Astrocyte (in vitro differentiated cells and primary cell): ENCODE measurements around the gene KIF26B. TPM values are rescaled to one million over a fixed set of nuclear protein-coding genes. Genes with fewer than 3 reads are reported as not detected.

Experiments used
- DNase-seq: peaks from one replicate; pipeline ENCODE4 v3.0.0-alpha.2; 2010; ENCODE audit warnings: low read depth
- FAIRE-seq: peaks from 2 replicates; lab custom pipeline; 2011; peaks lifted over from hg19 to GRCh38; lab: Jason Lieb, UNC
- H2AFZ ChIP-seq: 2 replicates; pipeline ENCODE4 v1.6.0; 2012; ENCODE audit warnings: low read depth, low read length, inconsistent platforms
- H3K27ac ChIP-seq: 2 replicates; pipeline ENCODE4 v1.5.1; 2011; ENCODE audit warnings: low read depth, low read length, inconsistent platforms
- H3K27me3 ChIP-seq: 2 replicates; pipeline ENCODE4 v1.6.0; 2011; ENCODE audit warnings: low read length, inconsistent platforms; ENCODE audit not compliant: insufficient read depth
- H3K36me3 ChIP-seq: 2 replicates; pipeline ENCODE4 v1.5.1; 2011; ENCODE audit warnings: low read length, inconsistent platforms; ENCODE audit not compliant: insufficient read depth
- H3K4me1 ChIP-seq: 2 replicates; pipeline ENCODE4 v1.5.1; 2011; ENCODE audit warnings: low read length, inconsistent platforms; ENCODE audit not compliant: insufficient read depth
- H3K4me2 ChIP-seq: 2 replicates; pipeline ENCODE4 v1.6.0; 2012; ENCODE audit warnings: low read length, inconsistent platforms
- H3K4me3 ChIP-seq: 2 replicates; pipeline ENCODE4 v1.5.1; 2011; ENCODE audit warnings: low read depth, mild to moderate bottlenecking, low read length, inconsistent platforms; ENCODE audit not compliant: insufficient read depth
- H3K79me2 ChIP-seq: 2 replicates; pipeline ENCODE4 v1.6.0; 2012; ENCODE audit warnings: mild to moderate bottlenecking, low read length, inconsistent platforms; ENCODE audit not compliant: insufficient read depth
- H3K9ac ChIP-seq: 2 replicates; pipeline ENCODE4 v1.6.0; 2012; ENCODE audit warnings: mild to moderate bottlenecking, low read length, inconsistent platforms
- H3K9me3 ChIP-seq: 2 replicates; pipeline ENCODE4 v1.5.1; 2012; ENCODE audit warnings: low read depth, mild to moderate bottlenecking, low read length, inconsistent platforms; ENCODE audit not compliant: insufficient read depth
- H4K20me1 ChIP-seq: 2 replicates; pipeline ENCODE4 v1.6.0; 2012; ENCODE audit warnings: low read length, inconsistent platforms; ENCODE audit not compliant: insufficient read depth
- H3K27ac Mint-ChIP-seq: one replicate; pipeline ENCODE4 v1.8.0; 2021; ENCODE audit warnings: mild to moderate bottlenecking, mixed read lengths; ENCODE audit not compliant: unreplicated experiment
- H3K27me3 Mint-ChIP-seq: one replicate; pipeline ENCODE4 v1.8.0; 2021; ENCODE audit warnings: low read depth, mixed read lengths; ENCODE audit not compliant: unreplicated experiment
- H3K36me3 Mint-ChIP-seq: one replicate; pipeline ENCODE4 v1.8.0; 2021; ENCODE audit warnings: low read depth, mixed read lengths; ENCODE audit not compliant: unreplicated experiment
- H3K4me1 Mint-ChIP-seq: one replicate; pipeline ENCODE4 v1.8.0; 2021; ENCODE audit warnings: low read depth, mixed read lengths; ENCODE audit not compliant: unreplicated experiment
- H3K4me3 Mint-ChIP-seq: one replicate; pipeline ENCODE4 v1.8.0; 2021; ENCODE audit warnings: mild to moderate bottlenecking, moderate library complexity, mixed read lengths; ENCODE audit not compliant: unreplicated experiment
- H3K9me3 Mint-ChIP-seq: one replicate; pipeline ENCODE4 v1.8.0; 2021; ENCODE audit warnings: mild to moderate bottlenecking, mixed read lengths; ENCODE audit not compliant: unreplicated experiment
- CTCF ChIP-seq: IDR thresholded peaks from 2 replicates; pipeline ENCODE4 v1.5.1; 2011; ENCODE audit warnings: low read depth, mild to moderate bottlenecking, inconsistent platforms, low read length, moderate library complexity; ENCODE audit not compliant: insufficient read depth
- EZH2 ChIP-seq: IDR thresholded peaks from 2 replicates; pipeline ENCODE4 v1.6.1; 2012; ENCODE audit warnings: mild to moderate bottlenecking, low read length, inconsistent platforms; ENCODE audit not compliant: insufficient read depth
- total RNA-seq: library from RNA; stranded (reverse); gene quantifications from 2 replicates; pipeline ENCODE4 v1.2.1, GENCODE V29; 2021

Gene KIF26B
- total RNA-seq, 1 donor from 2014 or later, result 6.8 TPM

- Histone ChIP-seq H3K36me3 (no peaks in the 10 kb centered on the region), H4K20me1 (peaks cover 4% of the 10 kb centered on the region), H3K9ac (no peak overlapping the region), H2AFZ (no peak overlapping the region), H3K27ac (no peak overlapping the region), H3K4me3 (no peak overlapping the region), H3K4me2 (no peak overlapping the region), H3K4me1 (no peaks in the 10 kb centered on the region), H3K27me3 (peaks cover 3% of the 10 kb centered on the region), H3K79me2 (no peaks in the 10 kb centered on the region), H3K9me3 (no peaks in the 10 kb centered on the region)
- H3K4me1 Mint-ChIP-seq, result no peaks in the 10 kb centered on the region
- peaks cover 13% of the 10 kb centered on the region for H3K27me3 Mint-ChIP-seq
- no peak overlapping the region for H3K27ac Mint-ChIP-seq
- FAIRE-seq (no peak), DNase-seq (no peak)
- H3K36me3 Mint-ChIP-seq, result peaks cover 26% of the 10 kb centered on the region
- H3K4me3 Mint-ChIP-seq, result no peak overlapping the region
- no peaks in the 10 kb centered on the region for H3K9me3 Mint-ChIP-seq
- TF ChIP-seq CTCF (no peak), EZH2 (no peak)
Observed at GRCh38 chr1:245419989-245420388, 265.2 kb downstream of the KIF26B start.

DNA sequence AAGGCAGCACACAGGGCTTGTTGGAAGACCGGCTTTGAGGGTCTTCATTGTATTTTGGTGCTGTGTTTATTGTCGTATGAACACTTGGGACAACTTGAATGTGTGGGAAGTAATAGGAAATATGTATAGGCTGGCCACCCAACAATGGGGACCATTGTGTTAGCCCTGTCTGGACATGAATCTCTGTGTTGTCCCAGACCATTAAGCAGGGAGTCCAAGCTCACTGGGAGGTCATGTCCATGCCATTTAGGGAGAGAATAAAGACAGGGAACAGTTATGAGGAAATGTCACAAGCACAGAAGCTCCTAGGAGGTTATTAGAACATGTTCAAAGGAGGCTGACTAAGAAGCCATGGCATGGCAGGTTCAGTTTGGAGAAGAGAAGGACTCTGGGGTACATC lies 266.1 kb downstream of the KIF26B start:
- H3K4me1 Mint-ChIP-seq, result no peaks in the 10 kb centered on the region
- H3K79me2 ChIP-seq, result no peaks in the 10 kb centered on the region
- no peaks in the 10 kb centered on the region for H3K9me3 Mint-ChIP-seq
- no peak overlapping the region for H3K4me3 ChIP-seq
- H3K36me3 Mint-ChIP-seq, result peaks cover 24% of the 10 kb centered on the region
- no peak overlapping the region for H3K27ac Mint-ChIP-seq
- H3K4me1 ChIP-seq, result no peaks in the 10 kb centered on the region
- DNase-seq (no peak), FAIRE-seq (no peak)
- no peaks in the 10 kb centered on the region for H3K36me3 ChIP-seq
- TF ChIP-seq CTCF (no peak), EZH2 (no peak)
- H4K20me1 ChIP-seq, result peaks cover 4% of the 10 kb centered on the region
- H3K9ac ChIP-seq, result no peak overlapping the region
- peaks cover 13% of the 10 kb centered on the region for H3K27me3 Mint-ChIP-seq
- no peak overlapping the region for H3K4me2 ChIP-seq
- H3K4me3 Mint-ChIP-seq, result no peak overlapping the region
- no peak overlapping the region for H2AFZ ChIP-seq
- no peaks in the 10 kb centered on the region for H3K9me3 ChIP-seq
- no peak overlapping the region for H3K27ac ChIP-seq
- H3K27me3 ChIP-seq, result peaks cover 3% of the 10 kb centered on the region

GRCh38 chr1:245428681-245429080 lies 273.9 kb downstream of the KIF26B start:
- Mint-ChIP-seq H3K4me1 (no peaks in the 10 kb centered on the region), H3K27ac (no peak overlapping the region)

More at GRCh38 chr1:245428681-245429080, 273.9 kb downstream of the KIF26B start:
- Mint-ChIP-seq H3K27me3 (no peaks in the 10 kb centered on the region), H3K4me3 (no peak overlapping the region), H3K36me3 (peaks cover 12% of the 10 kb centered on the region), H3K9me3 (peaks cover 3% of the 10 kb centered on the region)
- no peak for TF ChIP-seq CTCF
- no peak for TF ChIP-seq EZH2
- Histone ChIP-seq H3K36me3 (no peaks in the 10 kb centered on the region), H3K27me3 (no peaks in the 10 kb centered on the region), H3K27ac (no peak overlapping the region), H3K4me1 (no peaks in the 10 kb centered on the region), H3K79me2 (no peaks in the 10 kb centered on the region), H3K9ac (no peak overlapping the region), H3K9me3 (no peaks in the 10 kb centered on the region), H3K4me3 (no peak overlapping the region), H3K4me2 (no peak overlapping the region), H2AFZ (no peak overlapping the region), H4K20me1 (no peaks in the 10 kb centered on the region)
- DNase-seq, result no peak
- no peak for FAIRE-seq
